ENCODE measurements around the gene CYB5D1.
"Not testable (repeated sequence)": the region's sequence is repeated elsewhere in the genome, so short reads cannot be mapped to it uniquely, and the experiment has no call there.

The CYB5D1 gene, protein sequence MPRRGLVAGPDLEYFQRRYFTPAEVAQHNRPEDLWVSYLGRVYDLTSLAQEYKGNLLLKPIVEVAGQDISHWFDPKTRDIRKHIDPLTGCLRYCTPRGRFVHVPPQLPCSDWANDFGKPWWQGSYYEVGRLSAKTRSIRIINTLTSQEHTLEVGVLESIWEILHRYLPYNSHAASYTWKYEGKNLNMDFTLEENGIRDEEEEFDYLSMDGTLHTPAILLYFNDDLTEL

DNA sequence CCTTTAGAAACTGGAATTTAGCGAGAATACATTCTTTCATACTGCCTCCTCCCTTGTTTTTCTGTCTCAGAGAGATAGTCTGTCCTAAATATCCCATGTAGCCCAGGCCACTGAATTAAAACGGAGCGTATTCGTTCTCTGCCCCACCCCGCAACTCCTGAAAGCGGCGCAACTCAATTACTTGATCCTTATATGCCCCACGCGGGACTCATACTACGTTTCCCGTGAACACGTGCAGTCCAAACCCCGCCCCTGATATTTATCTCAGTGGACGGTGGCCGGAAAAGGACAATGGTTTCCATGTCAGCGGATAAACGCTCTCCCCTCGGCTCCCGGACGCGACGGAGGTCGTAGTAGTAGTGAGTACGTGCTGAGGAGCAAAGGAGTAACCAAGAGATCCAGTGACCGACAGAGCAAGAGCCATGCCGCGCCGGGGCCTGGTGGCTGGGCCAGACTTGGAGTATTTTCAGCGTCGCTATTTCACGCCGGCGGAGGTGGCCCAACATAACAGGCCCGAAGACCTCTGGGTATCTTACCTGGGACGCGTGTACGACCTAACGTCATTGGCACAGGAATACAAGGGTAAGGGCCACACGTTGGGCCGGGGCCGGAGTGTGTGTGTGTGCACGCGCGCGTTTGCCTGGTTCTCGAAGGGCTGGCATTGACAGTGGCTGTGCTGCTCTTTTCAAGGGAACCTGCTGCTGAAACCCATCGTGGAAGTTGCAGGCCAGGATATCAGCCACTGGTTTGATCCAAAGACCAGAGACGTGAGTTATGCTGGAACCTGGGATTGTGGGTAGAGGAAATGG, at the start of gene CYB5D1:
CYB5D1 (plus strand) TSS at position 291 of the 809 bp plus-strand sequence; CDS start at position 423, 132 bp downstream.
- Histone ChIP-seq H3K9ac (peak within 1 kb of the TSS; percentile 87 to 97 (median 94)), H4K20me1 (peaks cover 2 to 29% (median 7%) of the 10 kb centered on the region in 11 experiments; a peak in 16 of 22 replicates), H3K27ac (peak within 1 kb of the TSS; percentile 80 to 99 (median 96)), H3K9me3 (replicated peaks in 1 of 11) (no peaks in the 10 kb centered on the region), H3K4me3 (peak within 1 kb of the TSS; percentile 57 to 82 (median 73)), H3K4me2 (peak within 1 kb of the TSS; percentile 91 to 100 (median 98)), H3K4me1 (peaks cover 31 to 45% (median 38%) of the 10 kb centered on the region in 10 experiments), H3K27me3 (no peaks in the 10 kb centered on the region), H3K36me3 (peaks cover 25 to 61% (median 51%) of the 10 kb centered on the region in 11 experiments)
- no peak for TF ChIP-seq Cebpa-rat (IDR thresholded peaks at IDR 0.05)

DNA sequence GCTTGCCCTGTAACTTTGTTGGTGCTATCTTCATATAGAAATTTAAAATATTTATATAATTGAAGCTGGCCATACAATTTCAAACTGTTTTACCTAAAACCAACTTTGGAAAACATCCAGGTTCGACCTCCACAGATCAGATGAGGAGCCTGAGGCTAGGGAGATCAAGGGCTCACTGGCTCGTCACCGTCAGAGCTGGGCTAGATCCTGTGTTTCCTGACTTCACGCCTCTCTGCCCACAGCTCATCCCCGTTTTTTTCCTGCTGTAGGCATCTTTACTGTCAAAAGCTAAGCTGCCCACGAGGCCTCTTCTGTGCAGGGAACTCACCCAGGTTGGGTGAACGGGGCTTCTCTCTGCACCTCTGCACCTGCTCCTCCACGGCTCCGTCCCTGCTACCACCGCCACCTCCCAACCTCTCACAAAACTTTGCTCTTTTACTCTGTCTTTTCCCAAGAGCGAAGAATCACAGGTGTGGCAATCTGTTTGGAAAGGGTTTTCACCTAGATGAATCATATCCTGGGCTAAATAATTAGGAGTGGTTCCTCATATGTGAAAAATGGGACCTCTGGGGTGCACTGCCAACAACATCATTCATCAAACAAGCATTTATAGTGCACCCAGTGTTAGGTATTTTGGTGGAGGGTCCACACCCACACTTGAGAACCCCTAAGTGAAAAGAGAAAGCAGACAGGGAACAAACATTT, 48.6 kb upstream of the CYB5D1 start:
- H3K36me3 ChIP-seq, result no peaks in the 10 kb centered on the region
- no peak for TF ChIP-seq Cebpa-rat (IDR thresholded peaks at IDR 0.05)
- no peaks in the 10 kb centered on the region for H3K9me3 ChIP-seq (replicated peaks in 1 of 11)
- H3K27me3 ChIP-seq, result no peaks in the 10 kb centered on the region
- peaks cover 11 to 44% (median 27%) of the 10 kb centered on the region in 10 experiments for H3K4me1 ChIP-seq
- no peak overlapping the region for H3K4me3 ChIP-seq
- peak overlapping the region; percentile 14 to 80 (median 48) for H3K4me2 ChIP-seq
- no peaks in the 10 kb centered on the region for H4K20me1 ChIP-seq
- no peak overlapping the region for H3K27ac ChIP-seq
- H3K9ac ChIP-seq, result no peak overlapping the region

GRCh38 chr17:7809791-7810343, 47.9 kb upstream of the CYB5D1 start:
- H3K4me3 ChIP-seq; H3K27ac ChIP-seq; H3K27me3 ChIP-seq; H3K9me3 ChIP-seq (replicated peaks in 1 of 11); H3K9ac ChIP-seq; H4K20me1 ChIP-seq; H3K36me3 ChIP-seq: not testable (repeated sequence)
- peaks cover 11 to 44% (median 27%) of the 10 kb centered on the region in 10 experiments for H3K4me1 ChIP-seq
- H3K4me2 ChIP-seq, result peak overlapping the region in 9 of 11 experiments; percentile 27 to 80 (median 49); a peak in 16 of 22 replicates

- Histone ChIP-seq H3K36me3 (no peaks in the 10 kb centered on the region), H3K9me3 (replicated peaks in 1 of 11) (no peaks in the 10 kb centered on the region), H3K4me2 (peak overlapping the region in 5 of 11 experiments; percentile 16 to 80 (median 44); a peak in 10 of 22 replicates), H3K27me3 (no peaks in the 10 kb centered on the region), H3K4me3 (no peak overlapping the region), H3K9ac (no peak overlapping the region), H3K27ac (no peak overlapping the region), H4K20me1 (no peaks in the 10 kb centered on the region), H3K4me1 (peaks cover 11 to 43% (median 27%) of the 10 kb centered on the region in 10 experiments)
- TF ChIP-seq Cebpa-rat (IDR thresholded peaks at IDR 0.05), result no peak
Observed at GRCh38 chr17:7811251-7811650, 46.6 kb upstream of the CYB5D1 start.

DNA sequence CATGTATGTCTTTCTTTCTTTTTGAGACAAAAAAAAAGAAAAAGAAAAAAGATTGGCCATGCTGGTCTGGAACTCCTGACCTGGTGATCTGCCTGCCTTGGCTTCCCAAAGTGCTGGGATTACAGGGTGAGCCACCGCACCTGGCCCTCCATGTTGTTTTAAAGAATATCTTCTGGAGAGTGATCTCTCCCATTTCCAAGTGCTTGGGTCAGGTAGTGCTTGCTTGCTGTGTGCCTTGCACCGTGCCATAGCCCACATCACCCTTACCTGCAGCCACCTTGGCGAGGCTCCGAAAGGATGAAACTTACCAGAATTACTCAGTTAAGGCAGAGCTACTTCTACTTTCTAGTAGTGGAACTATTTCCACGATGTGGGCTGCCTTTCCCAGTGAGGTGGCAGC, 42.8 kb upstream of the CYB5D1 start:
- Histone ChIP-seq H3K27ac (no peak overlapping the region), H3K36me3 (no peaks in the 10 kb centered on the region), H3K4me2 (no peak overlapping the region), H3K9ac (no peak overlapping the region), H3K4me1 (peaks cover 0 to 18% (median 8%) of the 10 kb centered on the region in 10 experiments; a peak in 17 of 20 replicates), H3K9me3 (replicated peaks in 1 of 11) (no peaks in the 10 kb centered on the region), H3K4me3 (no peak overlapping the region), H4K20me1 (no peaks in the 10 kb centered on the region), H3K27me3 (no peaks in the 10 kb centered on the region)
- TF ChIP-seq Cebpa-rat (IDR thresholded peaks at IDR 0.05), result no peak

DNA sequence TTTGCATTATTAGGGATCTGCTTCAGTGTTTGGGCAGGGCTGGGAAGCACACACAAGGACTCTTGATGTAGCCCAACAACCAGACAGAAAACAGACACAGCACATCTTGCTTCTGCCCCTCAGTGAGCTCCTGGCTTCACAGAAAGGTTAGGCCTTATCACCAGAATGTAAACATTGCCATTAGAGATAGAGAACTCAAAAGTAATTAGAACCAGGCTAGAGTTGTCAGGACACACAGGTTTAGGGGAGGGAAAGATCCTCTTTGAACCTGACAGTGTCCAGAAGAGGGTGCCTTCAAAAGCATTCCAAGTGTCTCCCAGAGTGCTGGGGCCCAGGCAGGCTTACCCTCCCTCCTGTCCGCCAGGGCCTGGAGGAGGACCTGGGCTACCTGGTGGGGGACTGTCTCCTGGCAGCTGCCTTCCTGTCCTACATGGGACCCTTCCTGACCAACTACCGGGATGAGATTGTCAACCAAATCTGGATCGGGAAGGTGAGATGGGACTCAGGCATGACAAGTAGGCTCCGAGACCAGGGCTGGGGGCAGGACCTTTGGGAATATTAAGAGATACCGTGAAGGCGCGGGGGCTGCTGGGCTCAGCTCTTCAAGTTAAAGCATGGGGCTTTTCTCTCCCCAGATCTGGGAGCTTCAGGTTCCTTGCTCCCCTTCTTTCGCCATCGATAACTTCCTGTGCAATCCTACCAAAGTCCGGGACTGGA, 40.7 kb upstream of the CYB5D1 start:
- Histone ChIP-seq H3K4me3 (no peak overlapping the region), H3K9ac (no peak overlapping the region), H3K36me3 (no peaks in the 10 kb centered on the region), H3K9me3 (replicated peaks in 1 of 11) (no peaks in the 10 kb centered on the region), H3K4me1 (no peaks in the 10 kb centered on the region), H3K4me2 (no peak overlapping the region), H4K20me1 (no peaks in the 10 kb centered on the region), H3K27me3 (no peaks in the 10 kb centered on the region), H3K27ac (no peak overlapping the region)
- TF ChIP-seq Cebpa-rat (IDR thresholded peaks at IDR 0.05), result no peak

GRCh38 chr17:7817643-7817964, 40.2 kb upstream of the CYB5D1 start:
- no peaks in the 10 kb centered on the region for H3K36me3 ChIP-seq
- no peak for TF ChIP-seq Cebpa-rat (IDR thresholded peaks at IDR 0.05)
- H3K27me3 ChIP-seq, result no peaks in the 10 kb centered on the region
- no peaks in the 10 kb centered on the region for H3K9me3 ChIP-seq (replicated peaks in 1 of 11)
- H3K9ac ChIP-seq, result no peak overlapping the region
- no peak overlapping the region for H3K4me3 ChIP-seq
- no peak overlapping the region for H3K4me2 ChIP-seq
- H4K20me1 ChIP-seq, result no peaks in the 10 kb centered on the region
- H3K4me1 ChIP-seq, result no peaks in the 10 kb centered on the region
- no peak overlapping the region for H3K27ac ChIP-seq

DNA sequence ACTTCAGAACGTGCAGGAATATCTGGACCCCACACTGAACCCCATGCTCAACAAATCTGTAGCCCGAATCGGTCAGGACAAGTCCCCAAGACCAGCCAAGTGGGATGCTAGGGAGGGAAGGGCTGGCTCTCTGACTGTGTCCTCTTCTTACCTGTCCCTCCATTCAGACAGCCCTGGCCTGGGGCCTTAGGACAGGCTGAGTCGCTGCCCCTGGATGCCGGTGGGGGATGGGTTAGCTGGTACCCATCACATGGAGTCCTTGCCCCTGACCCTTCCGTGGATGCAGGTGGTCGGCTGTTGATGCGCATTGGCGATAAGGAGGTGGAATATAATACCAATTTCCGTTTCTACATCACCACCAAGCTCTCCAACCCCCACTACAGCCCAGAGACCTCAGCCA, 39.8 kb upstream of the CYB5D1 start:
- no peak overlapping the region for H3K4me3 ChIP-seq
- H3K27ac ChIP-seq, result no peak overlapping the region
- H3K9ac ChIP-seq, result no peak overlapping the region
- H3K4me1 ChIP-seq, result no peaks in the 10 kb centered on the region
- no peaks in the 10 kb centered on the region for H3K36me3 ChIP-seq
- H3K27me3 ChIP-seq, result no peaks in the 10 kb centered on the region
- no peak for TF ChIP-seq Cebpa-rat (IDR thresholded peaks at IDR 0.05)
- H3K9me3 ChIP-seq (replicated peaks in 1 of 11), result no peaks in the 10 kb centered on the region
- no peak overlapping the region for H3K4me2 ChIP-seq
- no peaks in the 10 kb centered on the region for H4K20me1 ChIP-seq

Measured in BLaER1 treated with 17β-estradiol and CSF1 and Interleukin-3, amounts not matched to agents 10 nM and 100 nM (cell line).